Endometrial microvascular endothelial cells (primary cell): ENCODE measurements around the gene AKR1C4. TPM values are rescaled to one million over a fixed set of nuclear protein-coding genes. Genes with fewer than 3 reads are reported as not detected.
"Not testable (repeated sequence)": the region's sequence is repeated elsewhere in the genome, so short reads cannot be mapped to it uniquely, and the experiment has no call there.

ENCODE experiments used
- in situ Hi-C: cut with HindIII; loops from 2 replicates; pipeline ENCODE4 v1.10.0; 2017; ENCODE audit warnings: low sequenced_read_pairs, low pct_unique_long_range_greater_than_20kb; ENCODE audit errors: inconsistent ontology term
- total RNA-seq: library from RNA; depleted of rRNA; stranded (reverse); fragments of >200 nt; gene quantifications from one replicate; pipeline ENCODE4 v1.2.3, GENCODE V29; 2015; ENCODE audit errors: inconsistent ontology term

AKR1C4 gene
- total RNA-seq, 1 donor from 2014 or later: not detected

DNA sequence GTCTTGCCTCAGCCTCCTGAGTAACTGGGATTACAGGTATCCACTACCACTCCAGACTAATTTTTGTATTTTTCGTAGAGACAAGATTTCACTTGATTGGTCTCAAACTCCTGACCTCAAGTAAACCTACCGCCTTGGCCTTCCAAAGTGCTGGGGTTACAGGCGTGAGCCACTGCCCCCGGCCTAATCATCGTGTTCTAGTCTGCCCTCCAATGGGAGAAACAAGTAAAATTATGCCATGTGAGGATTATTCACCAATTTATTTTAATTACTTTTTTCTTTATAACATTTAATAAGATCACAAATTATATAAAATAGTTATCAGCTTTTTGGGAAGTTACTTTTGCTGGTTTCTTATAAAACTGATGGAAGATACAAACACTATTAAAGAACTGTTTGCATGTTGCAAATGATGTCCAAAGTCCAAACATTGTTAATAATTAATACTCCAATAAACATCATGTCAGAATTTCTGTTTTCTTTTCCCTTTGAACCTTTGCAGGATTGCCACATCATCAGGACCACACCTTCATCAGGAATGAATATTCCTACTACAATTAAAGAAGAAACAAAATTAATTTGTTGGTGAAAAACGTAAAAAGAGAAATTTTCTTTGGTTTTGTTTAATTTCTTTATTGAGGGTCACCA, 786 bp upstream of the AKR1C4 start:
- in situ Hi-C loops: no loop called here

DNA sequence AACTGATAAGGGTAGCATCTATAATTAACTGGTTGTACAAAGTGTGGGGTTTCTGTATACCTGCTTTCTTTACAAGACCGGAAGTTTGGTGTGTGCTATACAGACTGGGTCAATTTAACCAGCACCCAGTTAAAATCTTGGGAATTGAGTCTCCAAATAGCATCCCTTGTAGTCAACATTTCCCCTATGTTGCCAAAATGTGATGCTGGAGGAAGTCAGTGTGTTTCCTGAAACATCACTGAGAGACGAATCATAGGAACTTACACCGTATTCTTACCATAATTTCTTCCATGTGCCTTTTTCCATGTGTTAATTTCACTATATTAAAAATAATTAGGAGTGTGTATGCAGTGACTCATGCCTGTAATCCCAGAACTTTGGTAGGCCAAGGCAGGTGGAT, 1.7 kb downstream of the AKR1C4 start:
- in situ Hi-C loops: no loop called here

DNA sequence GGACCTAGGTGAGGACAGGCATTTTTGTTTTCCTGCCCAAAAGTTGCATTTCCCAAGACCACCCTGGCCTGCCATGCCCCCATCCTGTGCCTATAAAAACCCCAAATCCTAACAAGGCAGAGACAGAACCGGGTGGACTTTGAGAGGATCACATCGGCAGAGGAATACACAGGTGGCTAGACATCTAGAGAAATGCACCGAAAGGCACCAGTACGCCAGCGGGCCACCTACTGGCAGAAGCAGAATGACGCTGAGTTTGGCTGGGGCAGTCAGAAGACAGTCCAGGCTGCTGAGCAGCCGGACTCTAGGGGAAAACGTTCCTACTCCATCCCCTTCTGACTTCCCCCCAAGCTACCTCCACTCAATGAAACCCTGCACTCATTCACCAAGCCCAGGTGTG, 2.8 kb downstream of the AKR1C4 start:
- in situ Hi-C loops: no loop called here

DNA sequence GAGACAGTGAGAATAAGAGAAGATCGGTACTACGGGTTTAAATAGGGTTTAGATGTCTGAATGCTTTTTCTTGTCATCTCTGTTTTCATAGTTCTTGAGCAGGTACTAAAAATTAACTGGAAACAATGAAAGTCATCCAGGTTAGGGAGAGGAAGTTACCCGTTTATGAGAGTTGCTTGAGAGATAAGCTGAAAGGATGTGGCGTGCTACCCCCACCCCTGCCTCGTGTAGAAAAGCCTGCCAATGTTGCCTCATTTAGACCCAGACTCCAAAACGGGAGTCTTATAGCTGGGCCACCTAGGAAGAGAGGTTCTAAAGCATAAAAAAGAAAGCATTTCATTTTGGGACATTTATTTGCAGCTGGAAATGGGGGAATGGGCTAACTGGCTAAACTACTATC, 10.2 kb downstream of the AKR1C4 start:
- in situ Hi-C loops: no loop called here

DNA sequence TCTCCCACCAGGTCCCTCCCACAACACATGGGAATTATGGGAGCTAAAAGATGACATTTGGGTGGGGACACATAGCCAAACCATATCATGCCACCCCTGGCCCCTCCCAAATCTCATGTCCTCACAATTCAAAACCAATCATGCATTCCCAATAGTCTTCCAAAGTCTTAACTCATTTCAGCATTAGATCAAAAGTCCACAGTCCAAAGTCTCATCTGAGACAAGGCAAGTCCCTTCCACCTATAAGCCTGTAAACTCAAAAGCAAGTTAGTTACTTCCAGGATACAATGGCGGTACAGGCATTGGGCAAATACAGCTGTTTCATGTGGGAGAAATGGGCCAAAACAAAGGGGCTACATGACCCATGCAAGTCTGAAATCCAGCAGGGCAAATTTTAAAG, 13.1 kb downstream of the AKR1C4 start:
- in situ Hi-C loops: not testable (repeated sequence)

DNA sequence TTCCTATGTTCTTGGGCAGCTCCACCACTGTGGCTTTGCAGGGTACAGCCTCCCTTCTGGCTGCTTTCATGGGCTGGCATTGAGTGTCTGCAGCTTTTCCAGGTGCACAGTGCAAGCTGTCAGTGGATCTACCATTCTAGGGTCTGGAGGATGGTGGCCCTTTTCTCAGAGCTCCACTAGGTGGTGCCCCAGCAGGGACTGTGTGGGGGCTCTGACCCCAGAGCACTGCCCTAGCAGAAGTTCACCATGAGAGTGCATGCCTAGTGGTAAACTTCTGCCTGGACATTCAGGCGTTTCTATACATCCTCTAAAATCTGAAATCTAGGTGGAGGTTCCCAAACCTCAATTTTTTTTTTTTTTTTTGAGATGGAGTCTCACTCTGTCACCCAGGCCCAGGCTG, 13.6 kb downstream of the AKR1C4 start:
- in situ Hi-C loops: not testable (repeated sequence)

DNA sequence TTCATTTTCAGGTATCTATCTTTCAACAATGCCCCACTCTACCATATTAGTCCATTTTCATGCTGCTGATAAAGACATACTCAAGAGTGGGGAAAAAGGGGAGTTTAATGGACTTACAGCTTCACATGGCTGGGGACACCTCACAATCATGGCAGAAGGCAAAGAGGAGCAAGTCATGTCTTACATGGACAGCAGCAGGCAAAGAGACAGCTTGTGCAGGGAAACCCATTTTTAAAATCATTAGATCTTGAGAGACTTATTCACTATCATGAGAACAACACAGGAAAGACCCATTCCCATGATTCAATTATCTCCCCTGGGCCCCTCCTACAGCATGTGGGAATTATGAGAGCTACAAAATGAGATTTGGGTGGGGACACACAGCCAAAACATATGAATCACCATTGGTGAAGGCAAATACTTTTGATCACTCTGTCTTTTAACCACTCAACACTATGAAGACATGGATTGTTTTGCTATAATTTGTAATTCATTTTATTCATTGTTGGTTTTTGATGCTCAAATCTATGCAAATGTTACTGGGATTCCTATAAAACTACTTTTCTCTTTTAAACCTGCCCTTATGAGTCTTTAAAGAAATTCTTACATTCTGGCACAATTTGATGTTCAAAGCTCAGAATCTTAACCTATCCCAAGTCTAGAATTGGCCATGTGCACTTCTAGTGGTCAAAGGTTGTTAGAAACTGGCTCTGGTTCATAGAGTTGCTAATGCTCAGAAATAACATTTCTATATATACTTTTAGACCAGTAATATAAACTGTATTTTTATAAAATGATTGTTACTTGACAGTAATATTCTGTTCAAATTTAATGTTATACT, 15.3 kb downstream of the AKR1C4 start:
- in situ Hi-C loops: no loop called here

DNA sequence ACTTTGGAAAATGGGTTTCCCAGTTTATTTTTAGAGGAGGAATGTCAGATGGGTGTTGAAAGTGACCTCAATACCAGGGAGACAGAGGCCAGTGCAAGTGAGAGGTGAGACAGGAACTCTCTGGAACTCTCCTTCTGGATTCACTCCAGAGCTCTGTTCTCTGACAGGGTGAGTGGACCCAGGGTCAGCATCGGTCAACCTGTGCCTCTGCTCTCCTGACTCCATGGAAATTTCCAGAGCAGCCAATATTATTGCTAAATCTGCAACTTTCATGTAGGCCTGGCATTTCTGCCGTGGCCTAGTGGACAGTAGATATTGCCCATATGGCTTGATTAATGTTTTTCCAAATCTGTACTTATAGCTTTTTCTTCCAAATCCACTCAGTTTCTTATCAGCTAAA, 20.2 kb downstream of the AKR1C4 start:
- in situ Hi-C loops: no loop called here

DNA sequence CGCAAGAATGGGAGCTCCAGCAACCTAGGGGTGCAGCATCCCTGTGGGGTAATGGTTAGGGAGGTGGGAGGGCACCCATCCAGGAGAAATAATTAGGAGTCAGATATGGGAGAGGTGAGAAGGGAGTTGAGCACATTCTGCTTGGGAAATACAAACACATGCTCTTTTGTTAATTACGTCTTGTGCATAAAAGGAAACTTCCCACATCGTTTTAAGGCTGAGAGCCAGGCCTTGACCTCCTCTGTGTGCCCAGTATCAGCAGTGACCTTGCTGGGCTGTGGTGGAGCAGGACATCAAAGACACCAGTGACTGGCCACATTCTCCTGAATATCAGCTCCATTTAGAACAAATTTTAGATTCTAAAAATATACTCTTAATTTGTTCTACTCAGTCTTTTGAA, 22.6 kb downstream of the AKR1C4 start:
- in situ Hi-C loops: no loop called here

DNA sequence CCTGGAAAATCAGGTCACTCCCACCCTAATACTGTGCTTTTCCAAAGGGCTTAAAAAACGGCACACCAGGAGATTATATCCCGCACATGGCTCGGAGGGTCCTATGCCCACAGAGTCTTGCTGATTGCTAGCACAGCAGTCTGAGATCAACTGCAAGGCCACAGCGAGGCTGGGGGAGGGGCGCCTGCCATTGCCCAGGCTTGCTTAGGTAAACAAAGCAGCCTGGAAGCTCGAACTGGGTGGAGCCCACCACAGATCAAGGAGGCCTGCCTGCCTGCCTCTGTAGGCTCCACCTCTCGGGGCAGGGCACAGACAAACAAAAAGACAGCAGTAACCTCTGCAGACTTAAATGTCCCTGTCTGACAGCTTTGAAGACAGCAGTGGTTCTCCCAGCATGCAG, 26.3 kb downstream of the AKR1C4 start:
- in situ Hi-C loops: not testable (repeated sequence)

DNA sequence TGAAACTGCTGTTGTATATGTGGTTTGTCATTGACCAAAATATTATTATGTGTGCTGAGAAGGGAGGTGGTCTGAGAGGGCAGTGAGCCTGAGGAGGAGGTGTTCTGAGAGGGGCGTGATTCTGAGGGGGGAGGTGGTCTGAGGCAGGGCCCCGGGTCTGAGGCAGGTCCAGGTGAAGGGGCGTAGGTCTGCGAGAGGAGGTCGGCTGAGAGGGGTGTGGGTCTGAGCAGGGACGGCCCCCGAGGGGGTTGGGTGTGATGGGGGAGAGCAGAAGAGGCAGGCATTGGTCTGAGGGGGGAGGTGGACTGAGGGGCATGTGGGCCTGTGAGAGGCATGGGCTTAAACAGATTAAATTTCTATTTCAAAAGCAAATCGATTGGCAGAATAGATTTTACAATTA, 32.4 kb downstream of the AKR1C4 start:
- in situ Hi-C loops: no loop called here

DNA sequence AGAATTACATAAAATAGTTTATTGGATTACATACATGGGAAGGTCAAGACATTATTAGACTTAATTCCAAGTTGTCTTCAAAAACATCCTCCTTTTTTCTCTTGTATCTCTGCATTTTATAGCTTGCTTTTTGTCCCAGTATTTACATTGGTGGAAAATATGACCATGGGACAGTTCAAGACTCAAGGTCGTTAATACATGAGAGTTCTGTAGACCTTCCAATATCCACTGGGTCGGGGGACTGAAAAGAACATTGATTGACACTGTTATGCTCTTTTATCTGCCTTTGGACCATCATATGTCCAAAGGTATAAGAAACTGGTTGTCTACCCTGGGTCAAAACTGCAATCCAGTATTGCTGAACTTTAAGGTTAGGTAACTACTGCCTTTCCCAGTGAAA, 36.7 kb downstream of the AKR1C4 start:
- in situ Hi-C loops: no loop called here

DNA sequence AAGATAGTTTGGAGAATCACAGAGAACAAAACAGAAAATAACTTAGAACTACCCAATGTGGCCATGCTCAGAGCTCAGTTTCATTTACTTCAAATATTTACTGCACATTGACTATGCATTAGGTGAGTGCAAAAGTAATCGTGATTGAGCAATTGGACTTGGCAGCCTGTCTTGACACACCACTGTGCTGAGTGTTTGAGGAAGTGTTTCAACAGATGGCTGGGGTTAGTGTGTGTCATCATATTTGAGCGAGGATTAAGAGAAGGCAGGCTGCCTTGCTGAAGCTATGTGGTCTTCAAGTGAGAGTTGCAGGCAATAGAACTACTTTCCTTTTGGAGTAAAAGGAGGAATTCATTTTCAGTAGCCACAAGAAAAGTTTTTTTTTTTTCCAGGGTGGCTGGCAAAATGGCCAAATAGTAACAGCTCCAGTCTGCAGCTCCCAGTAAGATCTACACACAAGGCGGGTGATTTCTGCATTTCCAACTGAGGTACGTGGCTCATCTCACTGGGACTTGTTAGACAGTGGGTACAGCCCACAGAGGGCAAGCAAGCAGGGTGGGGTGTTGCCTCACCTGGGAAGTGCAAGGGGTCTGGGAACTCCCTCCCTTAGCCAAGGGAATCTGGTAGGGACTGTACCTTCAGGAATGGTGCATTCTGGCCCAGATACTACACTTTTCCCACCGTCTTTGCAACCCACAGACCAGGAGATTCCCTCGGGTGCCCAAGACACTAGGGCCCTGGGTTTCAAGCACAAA, 37.6 kb downstream of the AKR1C4 start:
- in situ Hi-C loops: no loop called here

DNA sequence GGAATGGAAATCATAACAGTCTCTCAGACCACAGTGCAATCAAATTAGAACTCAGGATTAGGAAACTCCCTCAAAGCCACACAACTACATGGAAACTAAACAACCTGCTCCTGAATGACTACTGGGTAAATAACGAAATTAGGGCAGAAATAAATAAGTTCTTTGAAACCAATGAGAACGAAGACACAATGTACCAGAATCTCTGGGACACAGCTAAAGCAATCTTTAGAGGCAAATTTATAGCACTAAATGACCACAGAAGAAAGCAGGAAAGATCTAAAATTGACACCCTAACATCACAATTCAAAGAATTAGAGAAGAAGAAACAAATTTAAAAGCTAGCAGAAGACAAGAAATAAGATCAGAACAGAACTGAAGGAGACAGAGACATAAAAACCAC, 40.9 kb downstream of the AKR1C4 start:
- in situ Hi-C loops: not testable (repeated sequence)

DNA sequence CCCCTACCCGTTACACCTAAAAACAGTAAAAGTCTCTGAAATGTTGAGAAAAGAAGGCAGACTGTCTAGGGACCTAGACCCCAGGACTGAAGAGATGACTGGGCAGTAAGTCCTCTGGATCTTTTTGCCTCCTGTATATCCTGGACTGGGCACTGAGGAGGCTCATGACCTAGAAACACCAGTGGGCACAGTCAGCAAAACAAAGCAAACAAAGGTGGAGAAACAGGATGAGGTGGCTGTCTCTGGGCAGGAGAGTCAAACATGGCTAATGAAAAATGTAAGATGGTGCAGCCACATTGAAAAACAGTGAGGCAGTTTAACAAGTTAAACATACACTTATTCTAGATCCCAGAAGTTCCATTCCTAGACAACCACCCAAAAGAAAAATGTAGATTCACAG, 45.9 kb downstream of the AKR1C4 start:
- in situ Hi-C loops: no loop called here

DNA sequence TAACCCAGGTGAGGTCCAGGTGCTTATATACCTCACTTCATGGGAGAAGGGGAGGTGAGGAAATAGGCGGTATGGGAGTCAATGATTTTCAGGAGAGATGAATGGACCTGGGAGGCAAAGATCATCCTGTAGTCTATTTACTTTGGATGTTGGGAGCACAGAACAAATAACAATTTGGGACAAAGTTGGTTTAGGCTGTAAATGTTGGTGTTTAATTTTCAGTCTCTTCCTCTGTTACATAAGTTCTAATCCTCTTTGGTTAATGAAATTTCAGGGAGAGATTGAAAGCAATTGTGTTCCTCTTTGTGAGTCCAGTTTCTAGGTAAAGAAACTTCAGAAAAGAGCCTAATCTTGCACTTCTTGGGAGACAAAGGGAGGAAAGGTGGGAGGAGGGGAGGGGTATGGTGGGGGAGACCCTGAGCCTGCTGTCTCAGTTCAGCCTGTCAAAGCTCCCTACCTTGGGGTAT, 46.9 kb downstream of the AKR1C4 start:
- in situ Hi-C loops: no loop called here

DNA sequence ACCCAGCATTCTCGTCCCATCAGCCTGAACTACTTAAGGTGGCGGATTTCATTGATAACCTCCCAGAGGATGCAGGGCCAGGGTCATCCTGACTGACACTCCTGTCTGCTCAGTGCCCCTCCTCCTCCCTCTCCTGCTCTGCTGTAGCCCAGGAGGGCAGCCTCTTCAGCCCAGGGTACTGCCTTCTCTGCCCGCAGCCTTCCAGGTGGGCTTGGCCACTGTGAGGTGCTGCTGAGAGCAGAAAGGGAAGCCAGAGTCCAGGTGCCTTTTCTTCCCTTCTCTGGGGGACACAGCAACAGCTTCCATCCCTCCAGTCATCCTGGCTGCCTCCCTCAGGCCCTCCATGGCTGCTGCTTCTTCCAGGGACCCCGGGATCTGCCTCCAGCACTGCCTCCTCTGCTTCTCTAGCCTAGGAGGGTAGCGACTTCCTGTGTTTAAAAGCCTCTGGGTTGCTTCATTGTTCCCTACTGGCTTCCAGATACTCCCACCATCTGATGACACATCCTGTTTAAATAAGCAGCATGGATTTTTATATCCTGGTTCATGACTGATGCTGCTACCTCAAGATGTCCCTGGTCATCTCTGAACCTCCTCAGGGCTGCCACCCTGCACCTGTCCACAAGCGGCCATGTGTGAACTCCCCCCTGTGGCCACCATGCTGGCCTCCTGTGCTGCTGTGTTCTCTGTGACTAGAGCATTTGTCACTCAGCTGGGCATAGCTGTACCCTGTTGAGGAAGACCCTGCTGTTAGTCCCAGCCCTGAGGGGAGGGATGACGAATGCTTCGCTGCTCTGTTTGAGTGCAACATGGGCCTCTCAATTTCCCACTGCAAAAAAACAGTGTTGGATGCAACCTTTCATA, 55.8 kb downstream of the AKR1C4 start:
- in situ Hi-C loops: no loop called here

DNA sequence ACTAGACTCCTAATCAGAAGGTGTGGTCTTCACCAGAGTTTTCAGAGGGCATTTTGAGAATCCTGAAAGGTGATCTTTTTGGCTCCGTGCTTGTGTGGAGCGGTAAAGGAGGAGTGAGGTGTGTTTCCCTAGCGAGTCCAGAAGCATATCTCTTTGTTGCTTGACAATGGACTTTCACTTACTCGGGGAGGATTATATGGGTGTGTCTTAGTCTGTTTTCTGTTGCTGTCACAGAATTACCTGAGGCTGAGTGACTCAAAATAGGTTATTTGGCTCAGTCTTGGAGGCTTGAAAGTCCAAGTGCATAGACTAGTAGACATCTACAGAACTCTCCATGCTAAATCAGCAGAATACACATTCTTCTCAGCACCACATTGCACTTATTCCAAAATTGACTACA, 57.9 kb downstream of the AKR1C4 start:
- in situ Hi-C loops: no loop called here

DNA sequence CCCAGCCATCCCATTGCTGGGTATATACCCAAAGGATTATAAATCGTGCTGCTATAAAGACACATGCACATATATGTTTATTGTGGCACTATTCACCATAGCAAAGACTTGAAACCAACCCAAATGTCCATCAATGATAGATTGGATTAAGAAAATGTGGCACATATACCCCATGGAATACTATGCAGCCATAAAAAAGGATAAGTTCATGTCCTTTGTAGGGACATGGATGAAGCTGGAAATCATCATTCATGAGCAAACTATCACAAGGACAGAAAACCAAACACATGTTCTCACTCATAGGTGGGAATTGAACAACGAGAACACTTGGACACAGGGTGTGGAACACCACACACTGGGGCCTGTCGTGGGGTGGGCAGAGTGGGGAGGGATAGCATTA, 61.1 kb downstream of the AKR1C4 start:
- in situ Hi-C loops: not testable (repeated sequence)
